GM12892 (cell line): ENCODE results near the gene DLG4.

Source experiments
- DNase-seq: peaks from one replicate; pipeline ENCODE4 v3.0.0; 2011; ENCODE audit not compliant: insufficient read length
- FAIRE-seq: peaks from 2 replicates; lab custom pipeline; 2011; peaks lifted over from hg19 to GRCh38; lab: Jason Lieb, UNC
- POLR2A ChIP-seq: IDR thresholded peaks from 2 replicates; pipeline ENCODE4 v1.6.1; 2011; ENCODE audit warnings: low read depth, low read length, control low read depth
- POLR2AphosphoS5 ChIP-seq: IDR thresholded peaks from 2 replicates; pipeline ENCODE4 v1.6.1; 2011; ENCODE audit warnings: low read depth, low read length, control low read depth
- TAF1 ChIP-seq: IDR thresholded peaks from 2 replicates; pipeline ENCODE4 v1.6.1; 2011; ENCODE audit warnings: low read depth, mild to moderate bottlenecking, control low read depth, low read length, borderline replicate concordance

The DLG4 gene

DNA sequence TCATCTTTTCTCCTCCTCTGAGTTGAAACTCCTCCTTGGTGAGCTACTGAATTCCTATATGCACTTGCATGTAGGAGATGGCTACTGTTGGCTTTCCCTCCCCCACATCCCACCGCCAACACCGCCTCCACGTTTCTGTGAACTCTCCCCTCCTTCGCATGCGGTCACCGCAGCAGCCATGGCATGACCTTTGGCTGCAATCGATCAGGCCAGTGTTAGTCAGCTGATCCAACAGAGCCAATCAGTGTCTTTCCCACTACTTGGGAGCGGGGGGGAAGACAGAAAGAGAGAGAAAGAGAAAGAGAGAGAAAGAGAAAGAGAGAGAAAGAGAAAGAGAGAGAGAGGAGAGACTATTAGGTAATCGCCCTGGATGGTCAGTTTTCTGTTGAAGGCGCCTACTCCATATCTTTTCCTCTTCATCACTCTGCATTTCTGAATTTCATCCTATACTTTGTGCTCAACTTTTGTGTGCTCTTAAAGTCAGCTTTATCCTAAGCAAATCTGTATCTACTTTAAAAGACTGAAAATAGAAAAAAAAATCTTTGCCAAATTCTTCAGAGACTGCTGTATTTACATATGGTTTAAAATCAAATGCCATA, 63.2 kb downstream of the DLG4 start:
- TF ChIP-seq TAF1, result no peak
- TF ChIP-seq POLR2AphosphoS5, result no peak
- TF ChIP-seq POLR2A, result no peak
- no peak for FAIRE-seq
- DNase-seq, result no peak

DNA sequence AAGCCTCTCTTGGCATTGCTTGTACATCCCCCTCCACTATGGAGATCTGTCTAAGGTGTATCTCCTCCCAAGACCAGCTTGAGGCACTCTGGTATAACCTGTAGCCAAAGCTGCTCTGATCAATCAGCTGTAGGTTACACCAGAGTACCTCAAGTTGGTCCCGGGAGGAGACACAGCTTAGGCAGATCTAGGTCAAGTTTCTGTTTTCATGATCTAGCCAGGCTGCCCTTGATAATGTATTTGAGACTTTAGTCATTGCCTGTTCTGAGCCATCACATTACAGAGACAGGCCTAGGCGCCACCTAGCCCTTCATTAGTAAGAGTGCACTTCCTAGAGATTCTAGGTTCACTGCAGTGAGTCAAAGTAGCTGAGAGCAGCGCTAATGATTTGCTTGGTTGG, 71.9 kb downstream of the DLG4 start:
- DNase-seq, result no peak
- no peak for FAIRE-seq
- no peak for TF ChIP-seq POLR2AphosphoS5
- no peak for TF ChIP-seq TAF1
- TF ChIP-seq POLR2A, result no peak

DNA sequence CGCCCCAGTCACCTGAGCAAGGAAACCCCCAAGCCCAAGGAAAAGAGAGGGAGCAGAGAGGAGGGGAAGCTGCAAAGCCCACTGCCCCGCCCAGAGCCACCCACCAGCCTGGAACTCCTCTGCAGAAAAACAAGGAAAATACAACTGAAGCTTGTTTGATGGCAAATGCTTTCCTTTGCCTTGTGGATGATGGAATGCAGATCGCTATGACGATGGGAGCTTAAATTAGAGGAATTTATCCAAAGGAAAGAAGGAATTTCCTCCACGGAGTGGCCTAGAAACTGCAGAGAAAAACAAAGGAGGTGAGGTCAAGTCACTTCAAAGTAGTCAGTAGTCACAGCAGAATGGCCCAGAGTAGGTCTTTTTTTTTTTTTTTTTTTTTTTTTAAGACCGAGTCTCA, 73.5 kb downstream of the DLG4 start:
- FAIRE-seq (no peak), DNase-seq (no peak)
- TF ChIP-seq POLR2AphosphoS5, result no peak
- no peak for TF ChIP-seq TAF1
- TF ChIP-seq POLR2A, result no peak

GRCh38 chr17:7144213-7144612, 75.4 kb downstream of the DLG4 start:
- TF ChIP-seq POLR2AphosphoS5 (no peak), TAF1 (no peak), POLR2A (no peak)
- no peak for FAIRE-seq
- DNase-seq, result no peak

DNA sequence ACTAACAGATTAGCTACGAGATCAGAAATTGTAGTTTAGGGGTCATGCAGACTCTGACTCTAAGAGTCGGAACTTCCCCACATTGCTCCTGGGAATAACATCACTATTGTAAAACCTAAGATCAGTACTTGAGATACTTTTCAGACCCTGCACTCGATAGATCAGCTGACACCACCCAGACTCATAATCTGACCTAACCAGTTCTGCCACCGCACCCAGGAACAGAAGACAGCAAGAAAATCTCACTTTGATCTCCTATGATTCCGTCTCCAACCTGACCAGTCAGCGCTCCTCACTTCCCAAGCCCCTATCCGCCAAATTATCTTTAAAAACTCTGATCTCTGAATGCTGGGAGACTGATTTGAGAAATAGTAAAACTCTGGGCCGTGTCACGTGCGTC, 77.8 kb downstream of the DLG4 start:
- TF ChIP-seq TAF1 (no peak), POLR2A (no peak), POLR2AphosphoS5 (no peak)
- DNase-seq (no peak), FAIRE-seq (no peak)

DNA sequence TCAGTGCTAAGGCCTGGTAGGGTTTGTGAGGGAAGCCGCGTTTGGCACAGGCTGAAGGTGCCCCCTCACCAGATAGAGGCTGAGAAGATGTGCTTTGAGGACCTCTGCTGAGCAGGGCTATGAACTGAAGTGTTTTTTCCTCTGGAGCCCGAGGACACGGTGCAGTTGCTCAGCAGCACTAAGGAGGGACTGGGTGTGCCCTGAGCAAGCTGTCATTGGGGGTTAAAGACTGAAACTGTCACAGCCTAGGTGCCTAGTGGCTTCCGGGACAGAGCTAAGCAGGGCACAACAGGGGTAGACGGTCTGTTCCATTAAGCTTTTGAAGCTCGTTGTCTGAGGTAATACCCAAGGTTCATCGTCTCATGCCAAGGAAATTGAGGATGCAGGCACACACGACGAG, 80.2 kb downstream of the DLG4 start:
- FAIRE-seq (no peak), DNase-seq (no peak)
- TF ChIP-seq POLR2AphosphoS5 (no peak), TAF1 (no peak), POLR2A (no peak)

GRCh38 chr17:7138800-7139381, 80.7 kb downstream of the DLG4 start:
- no peak for FAIRE-seq
- TF ChIP-seq POLR2AphosphoS5, result no peak
- TF ChIP-seq TAF1, result no peak
- no peak for TF ChIP-seq POLR2A
- no peak for DNase-seq

- TF ChIP-seq TAF1 (no peak), POLR2AphosphoS5 (no peak), POLR2A (no peak)
- DNase-seq, result no peak
- no peak for FAIRE-seq
Observed at GRCh38 chr17:7137171-7137943, 82.3 kb downstream of the DLG4 start.
